Subcutaneous abdominal adipose tissue (tissue), 5 donors: ENCODE results near the gene MTA1.

ENCODE experiments used
- H3K27ac ChIP-seq: one replicate; pipeline ENCODE4 v1.7.0; 2013; ENCODE audit warnings: low read depth, mild to moderate bottlenecking, inconsistent platforms, low read length, moderate library complexity
- H3K27me3 ChIP-seq, 5 donors: one replicate each; pipeline ENCODE4 v1.7.0; 2013; ENCODE audit warnings: low read length in 5 of 5, inconsistent platforms in 1 of 5; ENCODE audit not compliant: control insufficient read depth in 5 of 5, insufficient read depth in 4 of 5
- H3K36me3 ChIP-seq, 5 donors: one replicate each; pipeline ENCODE4 v1.7.0; 2013; ENCODE audit warnings: low read length in 5 of 5; ENCODE audit not compliant: control insufficient read depth in 5 of 5, insufficient read depth in 5 of 5
- H3K4me1 ChIP-seq, 5 donors: one replicate each; pipeline ENCODE4 v1.7.0; 2013; ENCODE audit warnings: low read length in 5 of 5, mild to moderate bottlenecking in 3 of 5, moderate library complexity in 1 of 5; ENCODE audit not compliant: control insufficient read depth in 5 of 5, insufficient read depth in 5 of 5
- H3K4me3 ChIP-seq, 5 donors: one replicate each; pipeline ENCODE4 v1.7.0; 2013; ENCODE audit warnings: low read length in 5 of 5, low read depth in 1 of 5
- H3K9ac ChIP-seq, 5 donors: one replicate each; pipeline ENCODE4 v1.7.0; 2013; ENCODE audit warnings: low read length in 5 of 5, mild to moderate bottlenecking in 4 of 5, moderate library complexity in 3 of 5
- H3K9me3 ChIP-seq, 5 donors: one replicate each; pipeline ENCODE4 v1.7.0; 2013; ENCODE audit warnings: low read length in 5 of 5; ENCODE audit not compliant: control insufficient read depth in 5 of 5
- donor health status: healthy.
- donor health status: healthy.
- donor health status: healthy.
- donor health status: healthy.
- donor health status: healthy.

The MTA1 gene

GRCh38 chr14:105416671-105417070 lies 3.0 kb upstream of the MTA1 start:
- H3K9ac ChIP-seq = no peak overlapping the region
- no peak overlapping the region for H3K27ac ChIP-seq
- no peak overlapping the region for H3K4me3 ChIP-seq
- H3K4me1 ChIP-seq = peaks cover 1 to 49% (median 42%) of the 10 kb centered on the region in 5 donors
- H3K36me3 ChIP-seq = no peaks in the 10 kb centered on the region
- peaks cover 0 to 13% (median 2%) of the 10 kb centered on the region in 5 donors for H3K27me3 ChIP-seq
- H3K9me3 ChIP-seq = no peaks in the 10 kb centered on the region

- Histone ChIP-seq H3K27me3 (peaks cover 0 to 7% (median 2%) of the 10 kb centered on the region in 5 donors), H3K36me3 (no peaks in the 10 kb centered on the region), H3K4me3 (no peak overlapping the region), H3K4me1 (peaks cover 1 to 56% (median 46%) of the 10 kb centered on the region in 5 donors), H3K9ac (no peak overlapping the region), H3K27ac (no peak overlapping the region), H3K9me3 (no peaks in the 10 kb centered on the region)
Observed at GRCh38 chr14:105417690-105418121, 1.9 kb upstream of the MTA1 start.

- peak overlapping the region in 4 of 5 donors; percentile 69 to 93 (median 80) for H3K4me3 ChIP-seq
- no peaks in the 10 kb centered on the region for H3K9me3 ChIP-seq
- no peak overlapping the region for H3K27ac ChIP-seq
- peak overlapping the region; percentile 87 to 96 (median 91) for H3K9ac ChIP-seq
- peaks cover 0 to under 1% (median 0%) of the 10 kb centered on the region in 5 donors for H3K27me3 ChIP-seq
- H3K36me3 ChIP-seq = no peaks in the 10 kb centered on the region
- peaks cover 1 to 52% (median 44%) of the 10 kb centered on the region in 5 donors for H3K4me1 ChIP-seq
Observed at GRCh38 chr14:105418269-105419194, 1.1 kb upstream of the MTA1 start.

- no peaks in the 10 kb centered on the region for H3K27me3 ChIP-seq
- no peaks in the 10 kb centered on the region for H3K9me3 ChIP-seq
- H3K4me3 ChIP-seq = peak overlapping the region; percentile 40 to 74 (median 70)
- H3K27ac ChIP-seq = peak overlapping the region; percentile 62
- H3K4me1 ChIP-seq = peaks cover 1 to 38% (median 33%) of the 10 kb centered on the region in 5 donors
- peak overlapping the region; percentile 63 to 87 (median 83) for H3K9ac ChIP-seq
- peaks cover 0 to 5% (median 2%) of the 10 kb centered on the region in 5 donors for H3K36me3 ChIP-seq
Observed at GRCh38 chr14:105420101-105420973, 710 bp downstream of the MTA1 start.

- H3K36me3 ChIP-seq = peaks cover 0 to 5% (median 2%) of the 10 kb centered on the region in 5 donors
- no peaks in the 10 kb centered on the region for H3K9me3 ChIP-seq
- peaks cover 1 to 35% (median 30%) of the 10 kb centered on the region in 5 donors for H3K4me1 ChIP-seq
- H3K27ac ChIP-seq = peak overlapping the region; percentile 62
- H3K4me3 ChIP-seq = peak overlapping the region; percentile 40 to 74 (median 70)
- no peaks in the 10 kb centered on the region for H3K27me3 ChIP-seq
- peak overlapping the region; percentile 2 to 87 (median 83) for H3K9ac ChIP-seq
Observed at GRCh38 chr14:105420974-105421674, 1.5 kb downstream of the MTA1 start.

GRCh38 chr14:105421723-105422615 lies 2.3 kb downstream of the MTA1 start:
- H3K27me3 ChIP-seq = no peaks in the 10 kb centered on the region
- peaks cover 0 to 12% (median 5%) of the 10 kb centered on the region in 5 donors for H3K36me3 ChIP-seq
- peak overlapping the region in 1 of 5 donors; percentile 70 for H3K4me3 ChIP-seq
- no peak overlapping the region for H3K27ac ChIP-seq
- H3K4me1 ChIP-seq = peaks cover 1 to 35% (median 30%) of the 10 kb centered on the region in 5 donors
- H3K9ac ChIP-seq = peak overlapping the region in 3 of 5 donors; percentile 2 to 87 (median 86)
- no peaks in the 10 kb centered on the region for H3K9me3 ChIP-seq

GRCh38 chr14:105422695-105423487 lies 3.3 kb downstream of the MTA1 start:
- Histone ChIP-seq H3K36me3 (peaks cover 0 to 16% (median 5%) of the 10 kb centered on the region in 5 donors), H3K4me1 (peaks cover 1 to 36% (median 30%) of the 10 kb centered on the region in 5 donors), H3K27ac (no peak overlapping the region), H3K27me3 (no peaks in the 10 kb centered on the region), H3K9me3 (no peaks in the 10 kb centered on the region), H3K9ac (peak overlapping the region in 1 of 5 donors; percentile 42), H3K4me3 (no peak overlapping the region)

- H3K9ac ChIP-seq = no peak overlapping the region
- H3K27me3 ChIP-seq = no peaks in the 10 kb centered on the region
- no peaks in the 10 kb centered on the region for H3K9me3 ChIP-seq
- no peak overlapping the region for H3K27ac ChIP-seq
- peaks cover 1 to 41% (median 34%) of the 10 kb centered on the region in 5 donors for H3K4me1 ChIP-seq
- H3K36me3 ChIP-seq = peaks cover 0 to 16% (median 5%) of the 10 kb centered on the region in 5 donors
- no peak overlapping the region for H3K4me3 ChIP-seq
Observed at GRCh38 chr14:105423488-105424195, 4.0 kb downstream of the MTA1 start.
